Measurements from ENCODE around the gene DENND4C.

DNA sequence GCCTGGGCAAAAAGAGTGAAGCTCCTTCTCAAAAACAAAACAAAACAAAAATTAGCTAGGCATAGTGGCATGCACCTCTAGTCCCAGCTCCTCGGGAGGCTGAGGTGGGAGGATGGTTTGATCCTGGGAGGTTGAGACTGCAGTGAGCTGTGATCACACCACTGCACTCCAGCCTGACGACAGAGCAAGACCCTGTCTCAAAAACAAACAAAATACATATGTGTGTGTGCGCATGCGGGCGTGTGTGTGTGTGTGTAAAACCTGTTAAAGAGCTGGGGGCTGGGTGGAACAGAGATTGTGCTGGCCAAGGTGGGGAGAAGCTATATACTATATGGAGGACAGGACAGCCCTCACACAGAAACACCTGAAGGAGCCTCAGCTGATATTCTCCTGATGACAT, 27.4 kb upstream of the DENND4C start:
- TF ChIP-seq SIN3A (IDR thresholded peaks at IDR 0.05; ENCODE audit: borderline replicate concordance, insufficient read depth, low read length) (no peak), TAF1 (IDR thresholded peaks at IDR 0.05; ENCODE audit: borderline replicate concordance, insufficient read depth, low read length) (no peak), POLR2AphosphoS5 (IDR thresholded peaks at IDR 0.05; ENCODE audit: low read depth, low read length) (no peak)

All from PFSK-1 (cell line).